HepG2 (cell line): ENCODE measurements around the gene MYL2.

ENCODE experiments used
- CHD2 ChIP-seq: IDR thresholded peaks from 2 replicates; pipeline ENCODE4 v1.6.1; 2011; ENCODE audit warnings: low read depth, low read length, improper control_type of control experiment
- GABPB1 ChIP-seq: IDR thresholded peaks from 2 replicates; pipeline ENCODE4 v1.6.1; 2016; ENCODE audit warnings: mild to moderate bottlenecking, missing genetic modification reagents, moderate library complexity, missing compliant biosample characterization
- KAT2B ChIP-seq: fragments of 150-350 bp; IDR thresholded peaks from 2 replicates; pipeline ENCODE4 v1.6.1; 2014; ENCODE audit warnings: low read depth, low read length, borderline replicate concordance
- KLF6 ChIP-seq: IDR thresholded peaks from 2 replicates; pipeline ENCODE4 v1.8.0; 2016; ENCODE audit warnings: missing biosample characterization, missing genetic modification reagents
- MAFF ChIP-seq: IDR thresholded peaks from 2 replicates; pipeline ENCODE4 v1.6.1; 2011; ENCODE audit warnings: low read depth, low read length, improper control_type of control experiment
- ZBTB42 ChIP-seq: sonication (generic); formaldehyde crosslinking; IDR thresholded peaks from 2 replicates; pipeline ENCODE4 v1.5.0; 2020; ENCODE audit warnings: mild to moderate bottlenecking, missing genetic modification reagents
- ZMYM2 ChIP-seq: sonication (generic); formaldehyde crosslinking; IDR thresholded peaks from 2 replicates; pipeline ENCODE4 v1.8.0; 2022; ENCODE audit warnings: mild to moderate bottlenecking, missing genetic modification reagents
- ZNF263 ChIP-seq: sonication (generic); formaldehyde crosslinking; IDR thresholded peaks from 2 replicates; pipeline ENCODE4 v1.4.0; 2020; ENCODE audit warnings: missing genetic modification reagents
- ZNF296 ChIP-seq: sonication (generic); formaldehyde crosslinking; conservative IDR thresholded peaks from 2 replicates; pipeline ENCODE4 v1.5.0; 2020; ENCODE audit warnings: mild to moderate bottlenecking, missing genetic modification reagents
- ZNF775 ChIP-seq: sonication (generic); formaldehyde crosslinking; IDR thresholded peaks from 2 replicates; pipeline ENCODE4 v1.4.0; 2020; ENCODE audit warnings: missing genetic modification reagents, mild to moderate bottlenecking, moderate library complexity, borderline replicate concordance
- ZZZ3 ChIP-seq: sonication (generic); formaldehyde crosslinking; IDR thresholded peaks from 2 replicates; pipeline ENCODE4 v1.4.0; 2020; ENCODE audit warnings: missing genetic modification reagents, mild to moderate bottlenecking, borderline replicate concordance
- TF ChIP-seq, protein P1 (sequence below), 2 experiments: sonication (generic) in 1 of 2; formaldehyde crosslinking in 1 of 2; IDR thresholded peaks; 2 replicates each; pipeline versions ENCODE4 v1.5.1 to v1.6.1; 2011 to 2020; ENCODE audit warnings: borderline replicate concordance in 1 of 2, low read depth in 1 of 2, low read length in 1 of 2, mild to moderate bottlenecking in 1 of 2, missing genetic modification reagents in 1 of 2, moderate library complexity in 1 of 2
- TF ChIP-seq, protein P2 (sequence below): sonication (generic); formaldehyde crosslinking; IDR thresholded peaks from 2 replicates; pipeline ENCODE4 v1.5.0; 2020; ENCODE audit warnings: mild to moderate bottlenecking, missing genetic modification reagents, moderate library complexity
- TF ChIP-seq, protein P3 (sequence below): sonication (generic); formaldehyde crosslinking; IDR thresholded peaks from 2 replicates; pipeline ENCODE4 v1.8.0; 2022; ENCODE audit warnings: mild to moderate bottlenecking, missing genetic modification reagents; ENCODE audit not compliant: insufficient replicate concordance

DNA sequence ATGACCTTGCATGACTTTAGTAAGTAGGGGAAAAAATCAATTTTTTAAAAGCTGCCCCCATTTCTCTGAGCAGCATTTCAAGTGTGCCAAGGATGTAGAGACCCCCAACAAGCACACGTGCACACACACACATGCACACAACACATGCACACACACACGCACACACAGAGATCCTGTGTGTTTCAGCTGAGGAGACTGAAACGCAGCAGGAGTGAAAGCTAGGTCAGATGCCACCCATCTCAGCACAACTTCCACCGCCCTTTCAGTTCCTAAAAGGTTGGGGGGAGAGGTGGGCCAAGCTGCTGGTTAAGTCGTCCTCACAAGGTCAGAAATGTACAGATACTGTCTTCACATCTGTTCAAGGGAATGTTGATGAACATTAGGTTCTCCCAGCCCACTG, 13.9 kb downstream of the MYL2 start:
- TF ChIP-seq ZNF296 (CRISPR knock-in tag) (no peak), KAT2B (no peak), ZZZ3 (CRISPR knock-in tag) (no peak), GABPB1 (CRISPR knock-in tag) (no peak), ZMYM2 (CRISPR knock-in tag) (no peak), MAFF (no peak), CHD2 (no peak), KLF6 (no peak), ZBTB42 (no peak), ZNF263 (no peak), ZNF775 (CRISPR knock-in tag) (no peak)
- TF ChIP-seq, protein P1, sequence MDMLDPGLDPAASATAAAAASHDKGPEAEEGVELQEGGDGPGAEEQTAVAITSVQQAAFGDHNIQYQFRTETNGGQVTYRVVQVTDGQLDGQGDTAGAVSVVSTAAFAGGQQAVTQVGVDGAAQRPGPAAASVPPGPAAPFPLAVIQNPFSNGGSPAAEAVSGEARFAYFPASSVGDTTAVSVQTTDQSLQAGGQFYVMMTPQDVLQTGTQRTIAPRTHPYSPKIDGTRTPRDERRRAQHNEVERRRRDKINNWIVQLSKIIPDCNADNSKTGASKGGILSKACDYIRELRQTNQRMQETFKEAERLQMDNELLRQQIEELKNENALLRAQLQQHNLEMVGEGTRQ (IDR thresholded peaks at IDR 0.05; ENCODE audit: low read depth, low read length), result no peak
- TF ChIP-seq, protein P1 (CRISPR knock-in tag; IDR thresholded peaks at IDR 0.05; ENCODE audit: borderline replicate concordance), result no peak
- TF ChIP-seq, protein P2, sequence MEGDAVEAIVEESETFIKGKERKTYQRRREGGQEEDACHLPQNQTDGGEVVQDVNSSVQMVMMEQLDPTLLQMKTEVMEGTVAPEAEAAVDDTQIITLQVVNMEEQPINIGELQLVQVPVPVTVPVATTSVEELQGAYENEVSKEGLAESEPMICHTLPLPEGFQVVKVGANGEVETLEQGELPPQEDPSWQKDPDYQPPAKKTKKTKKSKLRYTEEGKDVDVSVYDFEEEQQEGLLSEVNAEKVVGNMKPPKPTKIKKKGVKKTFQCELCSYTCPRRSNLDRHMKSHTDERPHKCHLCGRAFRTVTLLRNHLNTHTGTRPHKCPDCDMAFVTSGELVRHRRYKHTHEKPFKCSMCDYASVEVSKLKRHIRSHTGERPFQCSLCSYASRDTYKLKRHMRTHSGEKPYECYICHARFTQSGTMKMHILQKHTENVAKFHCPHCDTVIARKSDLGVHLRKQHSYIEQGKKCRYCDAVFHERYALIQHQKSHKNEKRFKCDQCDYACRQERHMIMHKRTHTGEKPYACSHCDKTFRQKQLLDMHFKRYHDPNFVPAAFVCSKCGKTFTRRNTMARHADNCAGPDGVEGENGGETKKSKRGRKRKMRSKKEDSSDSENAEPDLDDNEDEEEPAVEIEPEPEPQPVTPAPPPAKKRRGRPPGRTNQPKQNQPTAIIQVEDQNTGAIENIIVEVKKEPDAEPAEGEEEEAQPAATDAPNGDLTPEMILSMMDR (CRISPR knock-in tag), result no peak
- TF ChIP-seq, protein P3, sequence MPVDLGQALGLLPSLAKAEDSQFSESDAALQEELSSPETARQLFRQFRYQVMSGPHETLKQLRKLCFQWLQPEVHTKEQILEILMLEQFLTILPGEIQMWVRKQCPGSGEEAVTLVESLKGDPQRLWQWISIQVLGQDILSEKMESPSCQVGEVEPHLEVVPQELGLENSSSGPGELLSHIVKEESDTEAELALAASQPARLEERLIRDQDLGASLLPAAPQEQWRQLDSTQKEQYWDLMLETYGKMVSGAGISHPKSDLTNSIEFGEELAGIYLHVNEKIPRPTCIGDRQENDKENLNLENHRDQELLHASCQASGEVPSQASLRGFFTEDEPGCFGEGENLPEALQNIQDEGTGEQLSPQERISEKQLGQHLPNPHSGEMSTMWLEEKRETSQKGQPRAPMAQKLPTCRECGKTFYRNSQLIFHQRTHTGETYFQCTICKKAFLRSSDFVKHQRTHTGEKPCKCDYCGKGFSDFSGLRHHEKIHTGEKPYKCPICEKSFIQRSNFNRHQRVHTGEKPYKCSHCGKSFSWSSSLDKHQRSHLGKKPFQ (CRISPR knock-in tag), result no peak
